CD14-positive monocyte (primary cell): ENCODE data around the gene IER5. TPM values are rescaled to one million over a fixed set of nuclear protein-coding genes. Genes with fewer than 3 reads are reported as not detected.

Experiments
- DNase-seq, 3 donors: peaks; one replicate each; pipeline ENCODE4 v3.0.0-alpha.2; 2011 to 2022
- H2AFZ ChIP-seq: 2 replicates; pipeline ENCODE4 v1.6.0; 2012; ENCODE audit warnings: mild to moderate bottlenecking, low read depth, low read length, inconsistent platforms; ENCODE audit not compliant: insufficient read depth, poor library complexity, severe bottlenecking
- H3K27ac ChIP-seq, 2 donors: 1 replicate in 1 of 2; 2 replicates in 1 of 2; pipeline ENCODE4 v1.5.1; 2012 to 2013; ENCODE audit warnings: low read length in 2 of 2, control low read depth in 1 of 2, inconsistent platforms in 1 of 2, low read depth in 1 of 2, mild to moderate bottlenecking in 1 of 2
- H3K27me3 ChIP-seq, 2 donors: one replicate each; pipeline versions ENCODE4 v1.6.0 to v1.6.1; 2011 to 2013; ENCODE audit warnings: low read length in 2 of 2; ENCODE audit not compliant: control insufficient read depth in 2 of 2, insufficient read depth in 2 of 2
- H3K36me3 ChIP-seq, 2 donors: replicated peaks in 1 of 2; 1 replicate in 1 of 2; 2 replicates in 1 of 2; pipeline versions ENCODE4 v1.5.1 to v1.6.1; 2012 to 2013; ENCODE audit warnings: low read length in 2 of 2, control low read depth in 1 of 2, inconsistent platforms in 1 of 2, mild to moderate bottlenecking in 1 of 2; ENCODE audit not compliant: insufficient read depth in 2 of 2, control insufficient read depth in 1 of 2
- H3K4me1 ChIP-seq, 2 donors: 1 replicate in 1 of 2; 2 replicates in 1 of 2; pipeline versions ENCODE4 v1.5.1 to v1.6.1; 2012 to 2013; ENCODE audit warnings: low read length in 2 of 2, control low read depth in 1 of 2, inconsistent platforms in 1 of 2, mild to moderate bottlenecking in 1 of 2, moderate library complexity in 1 of 2; ENCODE audit not compliant: insufficient read depth in 2 of 2, control insufficient read depth in 1 of 2
- H3K4me2 ChIP-seq: replicated peaks from 2 replicates; pipeline ENCODE3; 2012; ENCODE audit warnings: low read length, moderate library complexity, mild to moderate bottlenecking; ENCODE audit not compliant: poor library complexity, severe bottlenecking; ENCODE audit errors: extremely low read depth
- H3K4me3 ChIP-seq, 3 experiments: fragments of 200-600 bp in 1 of 3; sonication (generic) in 1 of 3; replicated peaks in 1 of 3; 1 replicate in 2 of 3; 2 replicates in 1 of 3; pipeline ENCODE4 v1.5.1; 2011 to 2013; ENCODE audit warnings: low read length in 3 of 3, mild to moderate bottlenecking in 3 of 3, control low read depth in 2 of 3, low read depth in 2 of 3, inconsistent platforms in 1 of 3, moderate library complexity in 1 of 3
- H3K79me2 ChIP-seq: 2 replicates; pipeline ENCODE4 v1.6.0; 2012; ENCODE audit warnings: mild to moderate bottlenecking, control low read depth, inconsistent platforms, low read length, moderate library complexity; ENCODE audit not compliant: insufficient read depth
- H3K9ac ChIP-seq: 2 replicates; pipeline ENCODE4 v1.6.0; 2017; ENCODE audit warnings: low read length, mild to moderate bottlenecking; ENCODE audit not compliant: insufficient read depth, poor library complexity, severe bottlenecking
- H3K9me3 ChIP-seq, 2 donors: replicated peaks in 1 of 2; 1 replicate in 1 of 2; 2 replicates in 1 of 2; pipeline versions ENCODE4 v1.5.1 to v1.6.1; 2012 to 2013; ENCODE audit warnings: low read length in 2 of 2, control low read depth in 1 of 2; ENCODE audit not compliant: control insufficient read depth in 1 of 2, insufficient read depth in 1 of 2
- H4K20me1 ChIP-seq: 2 replicates; pipeline ENCODE4 v1.6.0; 2012; ENCODE audit warnings: mild to moderate bottlenecking, low read length, control low read depth, moderate library complexity; ENCODE audit not compliant: insufficient read depth
- H3K27ac Mint-ChIP-seq, 7 donors: one replicate each; pipeline ENCODE4 v1.8.0; 2020; ENCODE audit warnings: mild to moderate bottlenecking in 7 of 7, mixed read lengths in 7 of 7, moderate library complexity in 6 of 7, inconsistent platforms in 2 of 7
- H3K27me3 Mint-ChIP-seq, 3 donors: one replicate each; pipeline ENCODE4 v1.8.0; 2021 to 2022; ENCODE audit warnings: low read depth in 3 of 3, mild to moderate bottlenecking in 3 of 3, mixed read lengths in 3 of 3, moderate library complexity in 3 of 3, inconsistent platforms in 1 of 3
- H3K36me3 Mint-ChIP-seq, 2 donors: one replicate each; pipeline ENCODE4 v1.8.0; 2020; ENCODE audit warnings: mixed read lengths in 2 of 2, inconsistent platforms in 1 of 2, mild to moderate bottlenecking in 1 of 2
- H3K4me1 Mint-ChIP-seq: one replicate; pipeline ENCODE4 v1.8.0; 2020; ENCODE audit warnings: mild to moderate bottlenecking, mixed read lengths
- H3K4me3 Mint-ChIP-seq, 2 donors: one replicate each; pipeline ENCODE4 v1.8.0; 2020; ENCODE audit warnings: mild to moderate bottlenecking in 2 of 2, mixed read lengths in 2 of 2, moderate library complexity in 1 of 2
- H3K9me3 Mint-ChIP-seq, 7 donors: one replicate each; pipeline ENCODE4 v1.8.0; 2020 to 2022; ENCODE audit warnings: mixed read lengths in 7 of 7, mild to moderate bottlenecking in 6 of 7, moderate library complexity in 6 of 7, inconsistent platforms in 2 of 7
- CTCF ChIP-seq: fragments of 200-600 bp; IDR thresholded peaks from one replicate; pipeline ENCODE4 v1.8.0; 2022; ENCODE audit warnings: antibody characterized with exemption, mild to moderate bottlenecking
- WGBS: methylation state at CpG from one replicate; pipeline ENCODE4 v1.1.5; 2013; ENCODE audit warnings: missing lambda C conversion rate; ENCODE audit not compliant: insufficient coverage; 5-methylcytosine and 5-hydroxymethylcytosine counted together
- intact Hi-C, 2 donors: fragments of 100-400 bp; cut with micrococcal nuclease; formaldehyde crosslinking; loops; one replicate each; pipeline versions ENCODE4 v1.15.0 to v1.15.1; 2023
- polyA plus RNA-seq, 3 donors: library from polyadenylated mRNA; depleted of rRNA in 1 of 3; unstranded in 2 of 3; stranded (reverse) in 1 of 3; fragments of 300-500 nt in 2 of 3; fragments of >200 nt in 1 of 3; fragmentation: Illumina TruSeq in 2 of 3; gene quantifications; 1 replicate in 2 of 3; 2 replicates in 1 of 3; pipeline ENCODE4 v1.2.3, GENCODE V29; 2012 to 2021

IER5 gene
- polyA plus RNA-seq, 3 donors, result 13.7 to 110 (median 29.0) TPM

- H3K4me3 ChIP-seq, result no peak overlapping the region
- no peak for TF ChIP-seq CTCF
- peaks cover 0 to 3% of the 10 kb centered on the region in 2 donors for H3K36me3 Mint-ChIP-seq
- no peak for DNase-seq
- 88% methylated on average over 2 of the region's 3 CpGs for WGBS
- H3K9me3 ChIP-seq, result no peaks in the 10 kb centered on the region
- H4K20me1 ChIP-seq, result no peaks in the 10 kb centered on the region
- peaks cover 23 to 31% of the 10 kb centered on the region in 2 donors for H3K4me1 ChIP-seq
- H3K4me1 Mint-ChIP-seq, result peaks cover 43% of the 10 kb centered on the region
- H3K27me3 ChIP-seq, result peaks cover 0 to 4% of the 10 kb centered on the region in 2 donors
- intact Hi-C loops, result no loop called here
- no peak overlapping the region for H2AFZ ChIP-seq
- H3K27ac Mint-ChIP-seq, result no peak overlapping the region
- H3K27ac ChIP-seq, result no peak overlapping the region
- peaks cover 0 to 2% (median 0%) of the 10 kb centered on the region in 7 donors for H3K9me3 Mint-ChIP-seq
- H3K9ac ChIP-seq, result no peak overlapping the region
- H3K4me2 ChIP-seq, result no peak overlapping the region
- no peaks in the 10 kb centered on the region for H3K79me2 ChIP-seq
- H3K36me3 ChIP-seq, result no peaks in the 10 kb centered on the region
- no peak overlapping the region for H3K4me3 Mint-ChIP-seq
- peaks cover 9 to 20% (median 11%) of the 10 kb centered on the region in 3 donors for H3K27me3 Mint-ChIP-seq
Measured at GRCh38 chr1:181111559-181111958, 23.1 kb downstream of the IER5 start.

DNA sequence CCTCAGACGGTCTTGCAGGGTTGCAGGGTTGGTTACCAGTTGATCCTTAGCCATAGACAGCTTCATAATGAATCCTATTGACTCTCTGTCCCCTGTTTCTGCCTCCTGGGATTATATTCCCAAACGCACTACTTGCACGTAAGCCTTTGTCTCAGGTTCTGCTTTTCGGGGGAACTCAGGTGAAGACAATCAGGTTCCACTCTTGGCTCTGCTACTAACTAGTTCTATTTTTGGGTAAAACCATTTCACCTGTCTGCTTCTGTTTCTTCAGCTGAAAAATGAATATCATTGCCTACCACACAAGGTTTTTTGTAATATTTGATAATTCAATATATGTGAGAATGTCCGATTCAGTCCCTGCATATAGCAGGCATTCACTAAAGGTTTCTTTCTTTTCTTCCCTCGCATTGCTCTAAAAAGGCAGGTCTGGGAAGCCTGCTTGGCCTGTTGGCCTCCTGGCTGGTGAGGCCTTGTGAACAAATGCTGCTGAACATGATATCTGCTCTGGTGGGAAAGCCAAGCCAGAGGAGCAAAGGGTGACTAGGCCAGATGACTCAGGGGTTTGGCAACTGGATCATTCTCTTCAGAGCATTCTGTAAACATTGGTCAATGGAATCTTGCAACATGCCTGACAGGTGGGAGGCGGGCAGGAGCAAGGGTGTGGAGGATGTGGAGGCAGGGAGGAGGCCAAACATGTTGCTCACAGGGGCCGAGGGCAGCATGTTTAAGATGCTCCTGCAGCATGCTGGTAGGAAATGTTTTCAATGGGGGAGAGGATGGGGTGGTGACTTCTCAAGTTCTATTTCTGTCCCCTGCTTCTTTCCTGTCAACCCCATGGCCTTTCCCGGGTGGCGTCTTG lies 23.8 kb downstream of the IER5 start:
- no peak for TF ChIP-seq CTCF

More for the DNA sequence above, 23.8 kb downstream of the IER5 start:
- no peaks in the 10 kb centered on the region for H3K27me3 ChIP-seq
- H3K4me3 ChIP-seq, result peak overlapping the region in 1 of 3 experiments; percentile 2
- Mint-ChIP-seq H3K9me3 (peaks cover 0 to 2% (median 0%) of the 10 kb centered on the region in 7 donors), H3K27ac (peak overlapping the region; percentile 64 to 88 (median 82)), H3K4me3 (peak overlapping the region in 1 of 2 donors; percentile 17), H3K36me3 (peaks cover 0 to 3% of the 10 kb centered on the region in 2 donors), H3K4me1 (peaks cover 35% of the 10 kb centered on the region), H3K27me3 (peaks cover 7 to 16% (median 7%) of the 10 kb centered on the region in 3 donors)
- no peak overlapping the region for H3K9ac ChIP-seq
- whole genome bisulfite sequencing, result 63% methylated on average over 5 of the region's 10 CpGs
- peaks cover 20 to 24% of the 10 kb centered on the region in 2 donors for H3K4me1 ChIP-seq
- H3K27ac ChIP-seq, result peak overlapping the region; percentile 5 to 51
- peak; percentile 71 to 90 (median 87) for DNase-seq
- peak overlapping the region; percentile 0 for H3K4me2 ChIP-seq
- no peaks in the 10 kb centered on the region for H3K9me3 ChIP-seq
- intact Hi-C loops, result no loop called here
- no peaks in the 10 kb centered on the region for H4K20me1 ChIP-seq
- no peak overlapping the region for H2AFZ ChIP-seq
- H3K36me3 ChIP-seq, result no peaks in the 10 kb centered on the region
- H3K79me2 ChIP-seq, result no peaks in the 10 kb centered on the region
